AG09319 (cell line): ENCODE data around the gene TEKT1.

Source experiments
- DNase-seq: peaks from one replicate; pipeline ENCODE4 v3.0.0-alpha.2; 2010; ENCODE audit warnings: low read depth; ENCODE audit errors: extremely low read depth
- TF ChIP-seq, protein P1 (sequence below): IDR thresholded peaks from 2 replicates; pipeline ENCODE4 v1.5.1; 2011; ENCODE audit warnings: low read depth, mild to moderate bottlenecking, inconsistent platforms, low read length, moderate library complexity

The TEKT1 gene

GRCh38 chr17:6799738-6800137 is 31.8 kb downstream of the TEKT1 start:
- no peak for DNase-seq
- TF ChIP-seq, protein P1, sequence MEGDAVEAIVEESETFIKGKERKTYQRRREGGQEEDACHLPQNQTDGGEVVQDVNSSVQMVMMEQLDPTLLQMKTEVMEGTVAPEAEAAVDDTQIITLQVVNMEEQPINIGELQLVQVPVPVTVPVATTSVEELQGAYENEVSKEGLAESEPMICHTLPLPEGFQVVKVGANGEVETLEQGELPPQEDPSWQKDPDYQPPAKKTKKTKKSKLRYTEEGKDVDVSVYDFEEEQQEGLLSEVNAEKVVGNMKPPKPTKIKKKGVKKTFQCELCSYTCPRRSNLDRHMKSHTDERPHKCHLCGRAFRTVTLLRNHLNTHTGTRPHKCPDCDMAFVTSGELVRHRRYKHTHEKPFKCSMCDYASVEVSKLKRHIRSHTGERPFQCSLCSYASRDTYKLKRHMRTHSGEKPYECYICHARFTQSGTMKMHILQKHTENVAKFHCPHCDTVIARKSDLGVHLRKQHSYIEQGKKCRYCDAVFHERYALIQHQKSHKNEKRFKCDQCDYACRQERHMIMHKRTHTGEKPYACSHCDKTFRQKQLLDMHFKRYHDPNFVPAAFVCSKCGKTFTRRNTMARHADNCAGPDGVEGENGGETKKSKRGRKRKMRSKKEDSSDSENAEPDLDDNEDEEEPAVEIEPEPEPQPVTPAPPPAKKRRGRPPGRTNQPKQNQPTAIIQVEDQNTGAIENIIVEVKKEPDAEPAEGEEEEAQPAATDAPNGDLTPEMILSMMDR = no peak

DNA sequence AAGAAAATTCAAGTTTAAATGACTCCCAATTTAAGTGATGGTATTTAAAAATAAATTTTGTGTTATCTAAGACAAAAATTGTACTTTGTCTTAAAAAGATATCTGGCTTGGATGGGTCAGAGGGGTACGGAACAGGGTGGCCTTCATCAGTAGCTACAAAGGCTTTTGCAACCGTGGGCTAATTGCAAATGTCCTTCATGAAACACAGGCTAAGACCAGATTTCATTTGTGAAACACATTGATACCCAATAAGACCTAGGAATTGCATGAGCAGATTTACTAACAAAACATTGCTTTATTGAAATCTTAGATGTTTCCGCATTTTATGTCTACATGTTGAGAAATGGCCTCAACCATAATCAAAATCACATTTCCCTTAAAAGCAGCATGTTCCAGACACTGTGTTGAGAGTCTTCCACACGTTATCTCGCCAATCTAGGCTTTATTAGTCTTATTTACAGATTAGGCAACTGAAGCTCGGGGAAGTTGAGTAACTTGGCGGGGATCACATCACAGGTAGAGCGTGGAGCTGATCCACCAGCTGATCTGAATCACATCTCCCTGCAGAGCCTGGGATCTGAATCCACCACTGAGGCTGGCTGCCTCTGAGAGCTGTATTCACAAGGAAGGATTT is 33.7 kb downstream of the TEKT1 start:
- TF ChIP-seq, protein P1 = no peak
- peak; percentile 29 for DNase-seq

DNA sequence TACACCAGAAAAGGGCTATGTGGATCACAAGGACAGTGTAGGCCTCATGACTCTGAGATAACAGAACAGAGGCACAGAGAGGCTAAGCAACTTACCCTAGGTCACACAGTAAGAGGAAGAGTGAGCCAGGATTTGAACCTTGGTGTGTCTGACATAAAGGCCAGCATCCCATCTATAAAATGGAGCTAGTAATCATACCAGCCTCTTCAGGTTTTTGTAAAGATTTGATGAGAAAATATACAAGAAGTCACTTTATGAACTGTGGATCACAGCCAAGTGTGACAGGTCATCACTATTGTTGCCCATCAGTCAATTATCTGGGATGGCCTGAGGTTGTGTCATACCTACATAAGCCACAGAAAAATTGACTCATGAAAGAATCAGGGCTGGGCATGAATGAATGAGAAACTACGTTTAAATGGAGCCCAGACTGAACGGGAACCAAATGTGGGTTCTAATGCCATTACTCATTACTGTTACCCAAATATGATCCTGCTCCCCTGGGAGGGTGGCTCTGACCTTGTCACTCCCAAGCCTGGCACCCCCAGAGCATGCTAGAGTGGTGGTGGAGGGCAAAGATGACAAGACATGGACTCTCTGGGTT is 34.5 kb downstream of the TEKT1 start:
- TF ChIP-seq, protein P1 = no peak
- no peak for DNase-seq

DNA sequence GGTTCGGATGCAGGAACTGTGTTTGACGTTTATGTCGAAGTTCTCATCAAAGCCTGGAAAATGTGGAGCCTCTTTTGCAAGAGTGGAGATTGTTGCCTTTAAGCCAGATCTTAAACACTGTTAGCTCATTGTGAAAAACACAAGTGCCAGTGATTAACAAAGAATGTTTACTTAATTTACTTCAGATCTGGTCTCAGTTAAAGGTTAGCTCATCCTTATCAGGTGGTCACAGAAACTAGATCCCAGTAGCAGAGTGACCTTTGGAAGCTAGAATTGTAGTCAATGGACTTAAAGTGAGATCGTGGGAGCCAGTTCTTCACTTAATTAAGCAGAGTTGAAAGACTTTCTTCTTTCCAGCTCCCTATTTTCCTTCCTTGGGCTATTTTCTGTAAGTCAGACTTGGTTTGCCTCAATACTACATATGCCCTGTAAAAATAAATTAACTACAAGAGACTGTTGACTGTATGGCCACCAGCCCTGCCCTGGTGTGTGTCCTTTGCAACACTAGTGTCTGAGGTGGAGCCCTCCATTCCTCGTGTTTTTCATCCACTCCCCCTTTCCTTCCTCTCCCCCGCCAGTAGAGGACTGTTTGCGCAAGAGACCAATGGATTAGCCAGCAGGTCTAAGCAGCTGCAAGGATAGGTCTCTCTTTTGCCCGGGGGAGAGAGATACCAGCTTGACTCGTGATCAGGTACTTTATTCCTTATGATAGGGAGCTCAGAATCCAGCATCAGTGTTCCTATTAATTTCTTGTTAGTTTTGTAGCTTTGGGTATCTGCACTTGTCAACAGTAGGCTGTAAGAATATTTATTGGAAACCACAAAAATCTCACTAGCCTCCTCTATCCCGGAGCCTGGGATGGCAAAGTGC is 35.3 kb downstream of the TEKT1 start:
- TF ChIP-seq, protein P1 = no peak
- DNase-seq = no peak

GRCh38 chr17:6793748-6794493 is 37.6 kb downstream of the TEKT1 start:
- TF ChIP-seq, protein P1 = no peak
- no peak for DNase-seq

GRCh38 chr17:6789146-6789545 is 42.4 kb downstream of the TEKT1 start:
- DNase-seq = no peak
- TF ChIP-seq, protein P1 = no peak
